HUES6 (cell line): Measurements from ENCODE around the gene FAM3C.
"Not testable (repeated sequence)": the region's sequence is repeated elsewhere in the genome, so short reads cannot be mapped to it uniquely, and the experiment has no call there.

Experiments
- H3K27ac ChIP-seq: 2 replicates; pipeline ENCODE4 v1.7.0; 2013; ENCODE audit warnings: low read depth, mild to moderate bottlenecking, low read length, inconsistent platforms
- H3K27me3 ChIP-seq: 2 replicates; pipeline ENCODE4 v1.6.1; 2013; ENCODE audit warnings: low read length; ENCODE audit not compliant: control insufficient read depth, insufficient read depth
- H3K36me3 ChIP-seq: 2 replicates; pipeline ENCODE4 v1.6.1; 2013; ENCODE audit warnings: low read length; ENCODE audit not compliant: control insufficient read depth, insufficient read depth
- H3K4me1 ChIP-seq: 2 replicates; pipeline ENCODE4 v1.6.1; 2013; ENCODE audit warnings: low read length; ENCODE audit not compliant: control insufficient read depth, insufficient read depth
- H3K4me3 ChIP-seq: 2 replicates; pipeline ENCODE4 v1.5.1; 2013; ENCODE audit warnings: low read depth, low read length
- H3K9ac ChIP-seq: one replicate; pipeline ENCODE4 v1.6.1; 2013; ENCODE audit warnings: mild to moderate bottlenecking, low read length
- H3K9me3 ChIP-seq: 2 replicates; pipeline ENCODE4 v1.6.1; 2013; ENCODE audit warnings: low read depth, low read length; ENCODE audit not compliant: control insufficient read depth, insufficient read depth

FAM3C gene

GRCh38 chr7:121431389-121431995 lies 35.4 kb upstream of the FAM3C start:
- H3K9me3 ChIP-seq: no peaks in the 10 kb centered on the region
- H3K27me3 ChIP-seq: no peaks in the 10 kb centered on the region
- no peaks in the 10 kb centered on the region for H3K4me1 ChIP-seq

GRCh38 chr7:121430558-121430957 lies 34.5 kb upstream of the FAM3C start:
- H3K9ac ChIP-seq: no peak overlapping the region
- H3K4me1 ChIP-seq: no peaks in the 10 kb centered on the region
- no peak overlapping the region for H3K4me3 ChIP-seq

More at GRCh38 chr7:121431389-121431995, 35.4 kb upstream of the FAM3C start:
- H3K9ac ChIP-seq: no peak overlapping the region
- no peaks in the 10 kb centered on the region for H3K36me3 ChIP-seq
- H3K4me3 ChIP-seq: no peak overlapping the region
- H3K27ac ChIP-seq: no peak overlapping the region

GRCh38 chr7:121429798-121430197 lies 33.7 kb upstream of the FAM3C start:
- Histone ChIP-seq H3K27me3 (no peaks in the 10 kb centered on the region), H3K4me3 (no peak overlapping the region), H3K36me3 (no peaks in the 10 kb centered on the region), H3K9ac (no peak overlapping the region), H3K4me1 (no peaks in the 10 kb centered on the region), H3K9me3 (no peaks in the 10 kb centered on the region), H3K27ac (no peak overlapping the region)

More at GRCh38 chr7:121430558-121430957, 34.5 kb upstream of the FAM3C start:
- no peaks in the 10 kb centered on the region for H3K9me3 ChIP-seq
- no peaks in the 10 kb centered on the region for H3K36me3 ChIP-seq
- no peak overlapping the region for H3K27ac ChIP-seq
- H3K27me3 ChIP-seq: no peaks in the 10 kb centered on the region

GRCh38 chr7:121428855-121429489 lies 32.9 kb upstream of the FAM3C start:
- Histone ChIP-seq H3K4me1 (no peaks in the 10 kb centered on the region), H3K36me3 (no peaks in the 10 kb centered on the region), H3K4me3 (no peak overlapping the region), H3K9me3 (no peaks in the 10 kb centered on the region), H3K9ac (no peak overlapping the region), H3K27me3 (no peaks in the 10 kb centered on the region), H3K27ac (no peak overlapping the region)

GRCh38 chr7:121421743-121422142 lies 25.6 kb upstream of the FAM3C start:
- H3K27ac ChIP-seq: not testable (repeated sequence)

GRCh38 chr7:121420976-121421375 lies 24.9 kb upstream of the FAM3C start:
- Histone ChIP-seq H3K27me3 (no peaks in the 10 kb centered on the region), H3K9me3 (no peaks in the 10 kb centered on the region), H3K36me3 (no peaks in the 10 kb centered on the region), H3K4me3 (no peak overlapping the region), H3K9ac (no peak overlapping the region), H3K27ac (no peak overlapping the region), H3K4me1 (no peaks in the 10 kb centered on the region)

More at GRCh38 chr7:121421743-121422142, 25.6 kb upstream of the FAM3C start:
- not testable (repeated sequence) for H3K27me3 ChIP-seq, H3K4me1 ChIP-seq, H3K9ac ChIP-seq, H3K9me3 ChIP-seq, H3K4me3 ChIP-seq, H3K36me3 ChIP-seq

- H3K4me3 ChIP-seq: no peak overlapping the region
- H3K9ac ChIP-seq: no peak overlapping the region
- no peaks in the 10 kb centered on the region for H3K4me1 ChIP-seq
- no peaks in the 10 kb centered on the region for H3K36me3 ChIP-seq
- no peaks in the 10 kb centered on the region for H3K27me3 ChIP-seq
- H3K27ac ChIP-seq: no peak overlapping the region
- H3K9me3 ChIP-seq: no peaks in the 10 kb centered on the region
Measured at GRCh38 chr7:121419201-121420148, 23.4 kb upstream of the FAM3C start.

GRCh38 chr7:121416533-121416932 lies 20.4 kb upstream of the FAM3C start:
- Histone ChIP-seq H3K27ac (no peak overlapping the region), H3K9ac (no peak overlapping the region), H3K4me1 (no peaks in the 10 kb centered on the region), H3K36me3 (no peaks in the 10 kb centered on the region), H3K4me3 (no peak overlapping the region), H3K27me3 (no peaks in the 10 kb centered on the region), H3K9me3 (no peaks in the 10 kb centered on the region)

- no peak overlapping the region for H3K27ac ChIP-seq
- no peaks in the 10 kb centered on the region for H3K9me3 ChIP-seq
- H3K27me3 ChIP-seq: no peaks in the 10 kb centered on the region
- H3K36me3 ChIP-seq: no peaks in the 10 kb centered on the region
- H3K4me1 ChIP-seq: no peaks in the 10 kb centered on the region
- no peak overlapping the region for H3K4me3 ChIP-seq
- H3K9ac ChIP-seq: no peak overlapping the region
Measured at GRCh38 chr7:121414436-121414835, 18.3 kb upstream of the FAM3C start.

- Histone ChIP-seq H3K4me1 (no peaks in the 10 kb centered on the region), H3K9me3 (no peaks in the 10 kb centered on the region), H3K36me3 (no peaks in the 10 kb centered on the region), H3K9ac (no peak overlapping the region), H3K27me3 (no peaks in the 10 kb centered on the region), H3K4me3 (no peak overlapping the region), H3K27ac (no peak overlapping the region)
Measured at GRCh38 chr7:121411597-121411979, 15.5 kb upstream of the FAM3C start.
